ENCODE measurements around the gene AKT3. TPM values are rescaled to one million over a fixed set of nuclear protein-coding genes. Genes with fewer than 3 reads are reported as not detected.
"Not testable (repeated sequence)": the region's sequence is repeated elsewhere in the genome, so short reads cannot be mapped to it uniquely, and the experiment has no call there.

Gene AKT3
- total RNA-seq, 1 experiment from 2014 or later = 31.3 TPM

- in situ Hi-C loops (cut with HindIII; ENCODE audit: low pct_unique_long_range_greater_than_20kb, low sequenced_read_pairs) = no loop called here
- no peak for DNase-seq (ENCODE audit: low read depth)
Observed at GRCh38 chr1:243667133-243667532, 182.9 kb downstream of the AKT3 start.

GRCh38 chr1:243663651-243664050 is 186.4 kb downstream of the AKT3 start:
- in situ Hi-C loops (cut with HindIII; ENCODE audit: low pct_unique_long_range_greater_than_20kb, low sequenced_read_pairs) = no loop called here
- no peak for DNase-seq (ENCODE audit: low read depth)

GRCh38 chr1:243662169-243662568 is 187.9 kb downstream of the AKT3 start:
- in situ Hi-C loops (cut with HindIII; ENCODE audit: low pct_unique_long_range_greater_than_20kb, low sequenced_read_pairs); DNase-seq (ENCODE audit: low read depth): not testable (repeated sequence)

- in situ Hi-C loops (cut with HindIII; ENCODE audit: low pct_unique_long_range_greater_than_20kb, low sequenced_read_pairs) = no loop called here
Observed at GRCh38 chr1:243658594-243659105, 191.4 kb downstream of the AKT3 start.

GRCh38 chr1:243657793-243658192 is 192.2 kb downstream of the AKT3 start:
- in situ Hi-C loops (cut with HindIII; ENCODE audit: low pct_unique_long_range_greater_than_20kb, low sequenced_read_pairs) = no loop called here
- no peak for DNase-seq (ENCODE audit: low read depth)

More at GRCh38 chr1:243658594-243659105, 191.4 kb downstream of the AKT3 start:
- DNase-seq (ENCODE audit: low read depth) = no peak

GRCh38 chr1:243649530-243649929 is 200.5 kb downstream of the AKT3 start:
- DNase-seq (ENCODE audit: low read depth); in situ Hi-C loops (cut with HindIII; ENCODE audit: low pct_unique_long_range_greater_than_20kb, low sequenced_read_pairs): not testable (repeated sequence)

- in situ Hi-C loops (cut with HindIII; ENCODE audit: low pct_unique_long_range_greater_than_20kb, low sequenced_read_pairs) = no loop called here
- DNase-seq (ENCODE audit: low read depth) = no peak
Observed at GRCh38 chr1:243646841-243647240, 203.2 kb downstream of the AKT3 start.

GRCh38 chr1:243645281-243645680 is 204.8 kb downstream of the AKT3 start:
- no peak for DNase-seq (ENCODE audit: low read depth)
- in situ Hi-C loops (cut with HindIII; ENCODE audit: low pct_unique_long_range_greater_than_20kb, low sequenced_read_pairs) = no loop called here

- DNase-seq (ENCODE audit: low read depth) = peak; percentile 8
- in situ Hi-C loops (cut with HindIII; ENCODE audit: low pct_unique_long_range_greater_than_20kb, low sequenced_read_pairs) = no loop called here
Observed at GRCh38 chr1:243642936-243643335, 207.1 kb downstream of the AKT3 start.

GRCh38 chr1:243639027-243639658 is 210.9 kb downstream of the AKT3 start:
- in situ Hi-C loops (cut with HindIII; ENCODE audit: low pct_unique_long_range_greater_than_20kb, low sequenced_read_pairs) = no loop called here
- no peak for DNase-seq (ENCODE audit: low read depth)

- in situ Hi-C loops (cut with HindIII; ENCODE audit: low pct_unique_long_range_greater_than_20kb, low sequenced_read_pairs) = no loop called here
- no peak for DNase-seq (ENCODE audit: low read depth)
Observed at GRCh38 chr1:243638186-243638585, 211.9 kb downstream of the AKT3 start.

GRCh38 chr1:243628476-243628907 is 221.6 kb downstream of the AKT3 start:
- DNase-seq (ENCODE audit: low read depth) = no peak
- in situ Hi-C loops (cut with HindIII; ENCODE audit: low pct_unique_long_range_greater_than_20kb, low sequenced_read_pairs) = no loop called here

- peak; percentile 20 for DNase-seq (ENCODE audit: low read depth)
- in situ Hi-C loops (cut with HindIII; ENCODE audit: low pct_unique_long_range_greater_than_20kb, low sequenced_read_pairs) = no loop called here
Observed at GRCh38 chr1:243623841-243624240, 226.2 kb downstream of the AKT3 start.

- DNase-seq (ENCODE audit: low read depth) = no peak
- in situ Hi-C loops (cut with HindIII; ENCODE audit: low pct_unique_long_range_greater_than_20kb, low sequenced_read_pairs) = no loop called here
Observed at GRCh38 chr1:243621973-243622372, 228.1 kb downstream of the AKT3 start.

- no peak for DNase-seq (ENCODE audit: low read depth)
- in situ Hi-C loops (cut with HindIII; ENCODE audit: low pct_unique_long_range_greater_than_20kb, low sequenced_read_pairs) = no loop called here
Observed at GRCh38 chr1:243620096-243620495, 229.9 kb downstream of the AKT3 start.

- no peak for DNase-seq (ENCODE audit: low read depth)
- in situ Hi-C loops (cut with HindIII; ENCODE audit: low pct_unique_long_range_greater_than_20kb, low sequenced_read_pairs) = no loop called here
Observed at GRCh38 chr1:243609698-243610097, 240.3 kb downstream of the AKT3 start.

- in situ Hi-C loops (cut with HindIII; ENCODE audit: low pct_unique_long_range_greater_than_20kb, low sequenced_read_pairs) = no loop called here
- no peak for DNase-seq (ENCODE audit: low read depth)
Observed at GRCh38 chr1:243605604-243606003, 244.4 kb downstream of the AKT3 start.

- in situ Hi-C loops (cut with HindIII; ENCODE audit: low pct_unique_long_range_greater_than_20kb, low sequenced_read_pairs) = no loop called here
Observed at GRCh38 chr1:243601720-243602119, 248.3 kb downstream of the AKT3 start.

GRCh38 chr1:243598433-243598832 is 251.6 kb downstream of the AKT3 start:
- in situ Hi-C loops (cut with HindIII; ENCODE audit: low pct_unique_long_range_greater_than_20kb, low sequenced_read_pairs) = no loop called here
- no peak for DNase-seq (ENCODE audit: low read depth)

More at GRCh38 chr1:243601720-243602119, 248.3 kb downstream of the AKT3 start:
- DNase-seq (ENCODE audit: low read depth) = no peak

- in situ Hi-C loops (cut with HindIII; ENCODE audit: low pct_unique_long_range_greater_than_20kb, low sequenced_read_pairs) = no loop called here
- no peak for DNase-seq (ENCODE audit: low read depth)
Observed at GRCh38 chr1:243597383-243597782, 252.7 kb downstream of the AKT3 start.

Data from Caki2 (cell line).